ENCODE measurements around the gene PLOD3. TPM values are rescaled to one million over a fixed set of nuclear protein-coding genes. Genes with fewer than 3 reads are reported as not detected.

PLOD3 gene
- total and polyA plus RNA-seq, 9 of the 15 experiments (the other 6 are each of a cell fraction or from before 2014, with no cell fraction given) = 2.8 to 101 (median 30.9) TPM

- TF ChIP-seq EP300 (IDR thresholded peaks at IDR 0.05; ENCODE audit: low read length) = peak; percentile 37; the same call in 1 of the 2 replicates
- peak; percentile 44; the same call in 1 of the 2 replicates for TF ChIP-seq NCOA1 (IDR thresholded peaks at IDR 0.05; ENCODE audit: low read depth)
- TF ChIP-seq SMARCE1 (IDR thresholded peaks at IDR 0.05) = peak; percentile 48; the same call in 1 of the 2 replicates
- TF ChIP-seq HMGXB4 (CRISPR knock-in tag; IDR thresholded peaks at IDR 0.05) = no peak
- 0 out of 4 replicates have a peak, but pooled peaks of 1 of the 2 experiments have one; percentile 44 for TF ChIP-seq UBTF (IDR thresholded peaks at IDR 0.05; ENCODE audit: borderline replicate concordance in 1 of 2, low read depth in 2 of 2, low read length in 2 of 2)
- no peak for TF ChIP-seq FOXK1 (CRISPR knock-in tag; IDR thresholded peaks at IDR 0.05; ENCODE audit: borderline replicate concordance)
- no peak for TF ChIP-seq KDM2B (CRISPR knock-in tag; IDR thresholded peaks at IDR 0.05)
- no peak for TF ChIP-seq FOXA1 (IDR thresholded peaks at IDR 0.05; ENCODE audit: borderline replicate concordance)
- no peak for TF ChIP-seq EWSR1 (IDR thresholded peaks at IDR 0.05; ENCODE audit: borderline replicate concordance, low read depth, partially characterized antibody)
- no peak for TF ChIP-seq SPI1 (IDR thresholded peaks at IDR 0.05; ENCODE audit: borderline replicate concordance, low read depth, low read length)
- no peak for TF ChIP-seq C11orf30 (IDR thresholded peaks at IDR 0.05; ENCODE audit: low read depth)
- TF ChIP-seq SMAD1 (IDR thresholded peaks at IDR 0.05; ENCODE audit: low read depth, low read length, partially characterized antibody) = no peak
- TF ChIP-seq, protein P1, sequence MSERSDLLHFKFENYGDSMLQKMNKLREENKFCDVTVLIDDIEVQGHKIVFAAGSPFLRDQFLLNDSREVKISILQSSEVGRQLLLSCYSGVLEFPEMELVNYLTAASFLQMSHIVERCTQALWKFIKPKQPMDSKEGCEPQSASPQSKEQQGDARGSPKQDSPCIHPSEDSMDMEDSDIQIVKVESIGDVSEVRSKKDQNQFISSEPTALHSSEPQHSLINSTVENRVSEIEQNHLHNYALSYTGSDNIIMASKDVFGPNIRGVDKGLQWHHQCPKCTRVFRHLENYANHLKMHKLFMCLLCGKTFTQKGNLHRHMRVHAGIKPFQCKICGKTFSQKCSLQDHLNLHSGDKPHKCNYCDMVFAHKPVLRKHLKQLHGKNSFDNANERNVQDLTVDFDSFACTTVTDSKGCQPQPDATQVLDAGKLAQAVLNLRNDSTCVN (CRISPR knock-in tag; IDR thresholded peaks at IDR 0.05) = 0 out of 2 replicates have a peak, but pooled peaks have one; percentile 9
- TF ChIP-seq, protein P2, sequence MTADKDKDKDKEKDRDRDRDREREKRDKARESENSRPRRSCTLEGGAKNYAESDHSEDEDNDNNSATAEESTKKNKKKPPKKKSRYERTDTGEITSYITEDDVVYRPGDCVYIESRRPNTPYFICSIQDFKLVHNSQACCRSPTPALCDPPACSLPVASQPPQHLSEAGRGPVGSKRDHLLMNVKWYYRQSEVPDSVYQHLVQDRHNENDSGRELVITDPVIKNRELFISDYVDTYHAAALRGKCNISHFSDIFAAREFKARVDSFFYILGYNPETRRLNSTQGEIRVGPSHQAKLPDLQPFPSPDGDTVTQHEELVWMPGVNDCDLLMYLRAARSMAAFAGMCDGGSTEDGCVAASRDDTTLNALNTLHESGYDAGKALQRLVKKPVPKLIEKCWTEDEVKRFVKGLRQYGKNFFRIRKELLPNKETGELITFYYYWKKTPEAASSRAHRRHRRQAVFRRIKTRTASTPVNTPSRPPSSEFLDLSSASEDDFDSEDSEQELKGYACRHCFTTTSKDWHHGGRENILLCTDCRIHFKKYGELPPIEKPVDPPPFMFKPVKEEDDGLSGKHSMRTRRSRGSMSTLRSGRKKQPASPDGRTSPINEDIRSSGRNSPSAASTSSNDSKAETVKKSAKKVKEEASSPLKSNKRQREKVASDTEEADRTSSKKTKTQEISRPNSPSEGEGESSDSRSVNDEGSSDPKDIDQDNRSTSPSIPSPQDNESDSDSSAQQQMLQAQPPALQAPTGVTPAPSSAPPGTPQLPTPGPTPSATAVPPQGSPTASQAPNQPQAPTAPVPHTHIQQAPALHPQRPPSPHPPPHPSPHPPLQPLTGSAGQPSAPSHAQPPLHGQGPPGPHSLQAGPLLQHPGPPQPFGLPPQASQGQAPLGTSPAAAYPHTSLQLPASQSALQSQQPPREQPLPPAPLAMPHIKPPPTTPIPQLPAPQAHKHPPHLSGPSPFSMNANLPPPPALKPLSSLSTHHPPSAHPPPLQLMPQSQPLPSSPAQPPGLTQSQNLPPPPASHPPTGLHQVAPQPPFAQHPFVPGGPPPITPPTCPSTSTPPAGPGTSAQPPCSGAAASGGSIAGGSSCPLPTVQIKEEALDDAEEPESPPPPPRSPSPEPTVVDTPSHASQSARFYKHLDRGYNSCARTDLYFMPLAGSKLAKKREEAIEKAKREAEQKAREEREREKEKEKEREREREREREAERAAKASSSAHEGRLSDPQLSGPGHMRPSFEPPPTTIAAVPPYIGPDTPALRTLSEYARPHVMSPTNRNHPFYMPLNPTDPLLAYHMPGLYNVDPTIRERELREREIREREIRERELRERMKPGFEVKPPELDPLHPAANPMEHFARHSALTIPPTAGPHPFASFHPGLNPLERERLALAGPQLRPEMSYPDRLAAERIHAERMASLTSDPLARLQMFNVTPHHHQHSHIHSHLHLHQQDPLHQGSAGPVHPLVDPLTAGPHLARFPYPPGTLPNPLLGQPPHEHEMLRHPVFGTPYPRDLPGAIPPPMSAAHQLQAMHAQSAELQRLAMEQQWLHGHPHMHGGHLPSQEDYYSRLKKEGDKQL (CRISPR knock-in tag; IDR thresholded peaks at IDR 0.05; ENCODE audit: borderline replicate concordance) = no peak
- 0 out of 2 replicates have a peak, but pooled peaks have one; percentile 2 for TF ChIP-seq ZNF384 (IDR thresholded peaks at IDR 0.05; ENCODE audit: low read depth, low read length)
Observed at GRCh38 chr7:101233907-101234547, 16.6 kb upstream of the PLOD3 start (continued).

Data from K562 (cell line).